GM18526 (cell line): ENCODE data around the gene SERPING1.

Source experiments
- POLR2A ChIP-seq: IDR thresholded peaks from 3 replicates; pipeline ENCODE4 v1.6.1; 2011; ENCODE audit not compliant: insufficient read length; ENCODE audit errors: extremely low read depth

Gene SERPING1

DNA sequence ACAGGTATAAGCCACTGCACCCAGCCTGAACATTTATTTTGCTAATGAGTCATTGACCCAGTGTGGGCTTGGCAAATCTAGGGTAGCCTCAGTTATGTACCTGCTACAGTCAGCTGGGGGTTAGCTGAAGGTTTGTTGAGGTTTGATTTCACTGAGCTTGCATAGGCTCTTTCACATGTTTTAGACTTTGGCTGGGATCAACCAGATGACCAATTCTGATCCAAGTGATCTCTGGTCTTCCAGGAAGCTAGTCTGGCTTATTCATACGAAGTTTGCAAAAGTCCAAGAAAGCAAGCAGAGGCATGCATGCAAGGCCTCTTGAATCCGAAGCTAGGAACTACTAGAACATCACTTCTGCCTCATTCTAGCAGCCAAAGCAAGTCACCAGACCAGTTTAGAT, 21.0 kb downstream of the SERPING1 start:
- TF ChIP-seq POLR2A, result no peak

DNA sequence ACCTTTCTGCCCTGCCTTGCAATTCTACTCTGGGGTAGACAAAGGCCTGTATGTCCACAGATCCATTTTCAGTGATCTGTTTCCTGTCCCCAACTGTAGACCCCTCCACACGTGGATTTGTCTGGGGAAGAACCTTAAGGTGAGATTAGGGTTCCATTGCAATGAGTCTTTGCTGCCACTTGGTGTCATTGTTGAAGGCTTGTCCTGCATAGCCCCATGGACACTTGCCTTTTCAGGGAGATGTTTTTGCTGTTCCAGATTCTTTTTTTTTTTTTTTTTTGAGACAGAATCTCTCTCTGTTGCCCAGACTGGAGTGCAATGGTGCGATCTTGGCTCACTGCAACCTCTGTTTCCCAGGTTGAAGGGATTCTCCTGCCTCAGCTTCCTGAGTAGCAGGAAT, 21.8 kb downstream of the SERPING1 start:
- no peak for TF ChIP-seq POLR2A

DNA sequence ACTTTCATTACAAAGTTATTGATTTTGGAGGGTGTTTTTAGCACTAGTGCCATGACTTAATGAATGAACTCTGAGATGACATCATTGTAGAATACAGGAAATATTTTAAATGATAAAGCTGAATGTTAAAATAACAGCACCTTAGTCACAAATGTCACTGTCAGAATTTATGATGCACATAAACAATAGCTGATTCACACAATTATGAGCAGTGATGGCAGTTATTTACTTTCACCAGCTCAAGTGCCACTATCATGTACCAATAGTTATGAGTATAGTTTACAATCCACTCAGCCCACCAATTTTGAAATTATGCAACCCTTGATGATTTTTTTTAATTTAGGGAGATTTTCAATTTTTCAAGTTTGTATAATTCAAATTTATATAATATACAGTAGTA, 23.0 kb downstream of the SERPING1 start:
- TF ChIP-seq POLR2A, result no peak

DNA sequence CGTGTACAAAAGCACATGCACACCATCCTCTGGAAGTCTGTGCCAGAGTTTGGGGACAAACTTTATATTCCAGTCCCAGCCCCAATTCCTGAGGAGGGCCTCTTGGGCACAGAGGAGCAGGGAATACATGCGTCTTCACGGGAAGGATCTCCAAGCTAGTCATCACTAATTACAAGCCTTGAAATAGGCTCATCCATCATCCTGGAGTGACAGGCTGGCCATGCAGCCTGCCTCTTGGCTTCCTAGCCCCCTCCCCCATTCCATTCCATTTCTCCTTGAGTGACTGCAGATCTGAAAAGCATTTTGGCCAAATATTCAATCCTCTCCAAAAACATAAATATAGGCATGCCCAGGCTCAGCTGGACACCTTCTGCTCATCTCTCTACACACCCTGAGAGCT, 24.8 kb downstream of the SERPING1 start:
- TF ChIP-seq POLR2A, result no peak

DNA sequence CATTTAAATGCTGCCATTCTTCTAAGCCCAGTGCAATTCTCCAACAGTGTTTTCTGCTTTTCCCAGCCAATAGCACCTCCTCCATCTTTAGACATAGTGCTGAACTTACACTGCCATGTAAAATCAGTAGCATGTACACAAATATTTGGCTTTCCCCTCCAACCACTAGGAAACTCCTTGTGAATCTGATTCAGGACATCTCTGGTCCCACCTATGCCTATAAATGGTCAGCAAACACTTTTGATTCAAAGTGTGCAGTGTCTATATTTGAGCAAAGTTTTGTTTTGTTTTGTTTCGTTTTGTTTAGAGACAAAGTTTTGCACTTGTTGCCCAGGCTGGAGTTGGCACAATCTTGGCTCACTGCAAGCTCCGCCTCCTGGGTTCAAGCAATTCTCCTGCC, 27.4 kb downstream of the SERPING1 start:
- no peak for TF ChIP-seq POLR2A

DNA sequence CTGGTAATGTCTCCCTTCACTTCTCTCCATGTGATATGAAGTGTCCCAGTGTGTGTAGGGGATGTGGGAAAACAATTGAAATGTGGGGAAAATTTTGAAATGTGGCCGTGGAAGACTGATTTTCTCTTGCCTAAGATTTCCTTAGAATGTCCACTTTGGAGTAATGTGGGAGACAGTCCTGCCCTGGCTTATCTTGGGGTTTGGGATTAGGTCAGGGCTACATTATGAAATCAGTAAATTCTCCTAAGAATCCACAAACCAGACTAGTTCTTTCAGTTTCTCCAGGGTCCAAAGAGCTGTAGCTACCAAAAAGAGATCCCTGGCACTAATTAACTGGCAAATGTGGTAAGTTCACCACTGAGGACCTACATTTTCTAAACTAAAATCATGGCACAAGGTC, 29.4 kb downstream of the SERPING1 start:
- no peak for TF ChIP-seq POLR2A

DNA sequence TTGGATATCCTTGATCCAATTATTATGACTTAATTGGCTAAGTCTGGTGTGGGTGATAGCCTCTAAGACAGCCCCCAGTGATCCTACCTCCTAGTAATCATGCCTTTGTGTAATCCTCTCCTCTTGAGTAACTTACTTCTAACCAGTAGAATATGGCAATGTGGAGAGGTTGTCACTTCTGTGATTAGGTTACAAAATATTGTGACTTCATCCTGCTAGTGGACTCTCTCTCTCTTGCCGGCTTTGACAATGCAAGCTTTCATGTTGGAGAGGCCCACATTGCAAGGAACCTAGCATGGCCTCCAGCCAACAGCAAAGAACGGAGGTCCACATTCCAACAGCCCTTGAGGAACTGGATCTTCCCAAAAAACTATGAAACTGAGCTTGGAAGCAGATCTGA, 32.7 kb downstream of the SERPING1 start:
- no peak for TF ChIP-seq POLR2A

DNA sequence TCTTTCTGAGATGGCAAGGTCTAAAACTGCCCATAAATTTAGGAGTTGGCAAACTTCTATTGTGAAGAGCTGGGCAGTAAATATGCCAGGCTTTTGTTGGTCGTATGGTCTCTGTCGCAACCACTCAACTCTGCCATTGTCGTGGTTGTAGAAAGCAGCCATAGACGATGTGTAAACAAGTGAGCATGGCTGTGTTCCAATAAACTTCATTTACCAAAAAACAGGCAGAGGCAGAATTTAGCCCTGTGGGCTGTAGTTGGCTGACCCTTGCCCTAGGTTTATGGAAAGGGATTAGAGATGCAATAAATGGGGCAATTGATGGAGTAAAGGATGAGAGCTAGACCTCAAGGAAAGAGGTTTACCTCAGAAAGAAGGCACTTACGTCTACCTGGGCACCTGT, 34.6 kb downstream of the SERPING1 start:
- TF ChIP-seq POLR2A, result no peak

DNA sequence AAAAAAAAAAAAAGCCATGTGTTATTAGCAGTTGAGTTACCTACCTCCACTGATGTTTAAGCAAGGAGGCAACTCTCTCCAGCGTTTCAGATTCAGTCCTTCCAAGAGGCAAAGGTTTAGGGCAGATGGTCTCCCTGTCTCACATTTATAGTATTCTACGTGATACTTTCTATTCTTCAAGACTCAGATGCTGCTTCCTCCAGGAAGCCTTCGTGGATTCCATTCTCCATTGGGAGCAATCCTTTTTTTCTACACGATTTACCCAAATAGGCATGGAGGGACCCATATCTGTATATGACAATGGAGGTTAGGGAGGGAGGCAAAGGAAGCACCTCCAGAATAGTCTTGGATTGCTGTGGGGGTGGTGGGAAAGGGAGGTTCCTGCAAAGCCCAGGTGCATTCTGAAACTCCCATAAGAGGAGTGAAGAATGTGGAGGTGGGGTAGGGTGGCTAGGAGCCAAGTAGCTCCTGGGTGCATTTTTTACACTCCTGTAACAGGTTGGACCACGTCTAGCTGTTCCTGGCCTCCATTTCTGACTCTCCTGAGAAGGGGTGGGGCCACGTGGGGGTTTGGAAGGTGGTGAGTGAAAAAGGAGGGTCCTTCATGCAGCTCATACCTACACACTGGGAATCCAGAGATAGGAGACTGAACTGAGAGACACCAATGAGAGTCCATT, 36.0 kb downstream of the SERPING1 start:
- TF ChIP-seq POLR2A, result no peak

DNA sequence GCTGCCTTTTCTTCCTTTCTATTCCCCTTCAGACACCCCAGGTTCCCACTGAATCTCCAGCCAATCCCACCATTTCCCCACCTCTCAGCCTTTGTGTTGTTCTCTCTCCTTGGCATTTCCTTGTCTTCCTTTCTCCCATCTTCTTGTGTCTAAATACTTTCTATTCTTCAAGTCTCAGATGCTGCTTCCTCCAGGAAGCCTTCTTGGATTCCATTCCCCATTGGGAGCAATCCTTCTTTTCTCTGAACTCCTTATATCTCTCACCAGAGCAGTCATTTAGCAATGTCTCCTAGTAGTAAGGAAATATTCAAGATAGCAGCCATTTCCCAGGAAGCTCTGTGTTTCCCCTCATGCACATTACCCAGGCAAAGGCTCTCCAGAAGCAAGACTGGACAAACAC, 36.8 kb downstream of the SERPING1 start:
- TF ChIP-seq POLR2A, result no peak

DNA sequence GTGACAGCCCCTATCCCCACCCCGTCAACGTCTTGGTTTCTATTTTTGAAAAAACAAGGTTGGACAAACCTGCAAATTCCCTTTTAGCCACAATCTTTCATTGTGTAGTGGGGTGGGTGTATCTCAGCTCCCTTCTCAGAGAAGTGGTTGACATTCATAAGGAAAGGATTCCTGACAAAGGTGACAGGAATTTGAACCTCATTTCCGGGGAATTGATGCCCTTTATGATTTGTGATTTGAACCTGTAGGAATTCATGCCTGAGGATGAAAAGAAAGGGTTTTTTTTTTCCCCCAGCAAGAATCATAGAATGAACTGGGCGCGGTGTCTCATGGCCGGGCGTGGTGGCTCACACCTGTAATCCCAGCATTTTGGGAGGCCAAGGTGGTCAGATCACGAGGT, 37.8 kb downstream of the SERPING1 start:
- no peak for TF ChIP-seq POLR2A

DNA sequence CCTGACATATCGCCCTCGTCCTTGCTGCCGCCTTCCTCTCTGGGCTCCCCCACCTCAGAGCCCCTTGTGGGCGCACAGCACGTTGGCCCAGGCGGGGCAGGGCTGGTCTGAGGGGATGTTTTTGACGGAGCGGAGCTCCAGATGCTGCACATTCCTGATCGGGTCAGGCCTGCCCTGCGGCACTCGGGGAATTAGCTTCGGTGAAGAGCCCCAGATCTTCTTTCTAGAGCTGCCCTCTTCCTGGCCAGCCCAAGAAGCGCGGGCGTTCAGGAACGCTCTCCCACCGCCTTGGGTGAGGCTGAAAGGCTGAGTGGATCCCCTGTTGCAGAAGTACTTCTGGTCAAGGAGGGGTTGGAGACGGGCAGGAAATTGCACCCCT, 40.1 kb downstream of the SERPING1 start:
- TF ChIP-seq POLR2A, result no peak

DNA sequence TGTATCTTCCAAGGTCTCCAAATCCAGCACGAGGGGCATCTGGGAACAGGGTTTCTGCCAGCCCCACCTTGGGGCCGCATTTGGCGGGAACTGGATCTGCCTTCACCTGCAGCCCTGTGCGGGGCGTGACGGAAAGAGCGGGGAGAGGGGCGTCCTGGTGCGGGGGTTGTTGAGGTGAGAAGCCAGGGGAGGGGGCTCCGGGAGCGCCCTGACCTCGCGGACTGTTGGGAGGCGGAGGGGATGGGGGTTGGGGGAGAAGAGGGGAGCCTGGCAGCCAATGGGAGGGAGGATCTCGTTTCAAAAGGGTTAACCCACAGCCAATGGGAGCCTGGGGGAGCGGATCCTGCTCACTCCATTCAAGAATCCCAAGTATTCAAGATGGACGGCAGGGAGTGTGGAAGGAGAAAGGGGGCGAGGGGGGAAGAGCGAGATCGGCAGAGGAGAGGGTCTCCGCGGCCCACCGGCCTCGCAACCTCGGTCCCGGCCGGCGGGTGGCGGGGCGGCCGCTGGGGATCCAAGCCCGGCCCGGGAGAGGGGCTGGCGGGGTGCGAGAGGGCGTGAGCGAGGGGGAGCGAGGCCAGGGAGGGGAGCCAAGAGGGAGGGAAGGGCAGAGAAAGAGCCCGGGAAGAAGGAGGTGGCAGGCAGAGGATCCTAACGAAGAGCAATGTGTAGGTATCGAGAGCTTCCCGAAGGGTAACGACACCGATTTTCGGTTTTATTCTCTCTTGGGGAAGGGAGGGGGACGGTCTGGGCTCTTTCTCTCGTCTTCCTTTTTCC, 40.7 kb downstream of the SERPING1 start:
- TF ChIP-seq POLR2A, result no peak

DNA sequence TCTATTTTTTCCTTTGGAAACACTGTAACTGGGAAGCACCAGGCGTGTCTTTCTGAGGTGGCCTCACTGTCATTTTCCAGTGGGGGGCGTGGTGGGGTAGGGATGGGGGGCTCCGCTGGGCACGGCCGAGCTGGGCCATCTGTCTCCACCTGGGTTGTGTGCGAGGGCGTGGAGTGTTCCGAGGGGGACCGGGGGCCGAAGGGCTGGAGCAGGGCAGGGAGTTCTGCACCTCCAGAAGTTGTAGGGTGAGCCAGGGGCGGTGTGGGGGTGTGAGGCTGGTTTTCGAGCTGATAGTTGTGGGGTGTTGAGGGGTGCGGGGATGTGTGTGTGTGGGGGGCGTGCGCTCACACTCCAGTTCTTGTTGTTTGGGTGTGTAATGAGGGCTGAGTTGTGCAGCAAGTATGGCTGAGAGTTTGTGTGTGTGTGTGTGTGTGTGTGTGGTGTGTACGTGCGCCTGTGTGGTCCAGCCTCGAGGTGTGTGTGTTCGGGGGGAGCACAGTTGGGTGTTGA, 41.4 kb downstream of the SERPING1 start:
- TF ChIP-seq POLR2A, result no peak

DNA sequence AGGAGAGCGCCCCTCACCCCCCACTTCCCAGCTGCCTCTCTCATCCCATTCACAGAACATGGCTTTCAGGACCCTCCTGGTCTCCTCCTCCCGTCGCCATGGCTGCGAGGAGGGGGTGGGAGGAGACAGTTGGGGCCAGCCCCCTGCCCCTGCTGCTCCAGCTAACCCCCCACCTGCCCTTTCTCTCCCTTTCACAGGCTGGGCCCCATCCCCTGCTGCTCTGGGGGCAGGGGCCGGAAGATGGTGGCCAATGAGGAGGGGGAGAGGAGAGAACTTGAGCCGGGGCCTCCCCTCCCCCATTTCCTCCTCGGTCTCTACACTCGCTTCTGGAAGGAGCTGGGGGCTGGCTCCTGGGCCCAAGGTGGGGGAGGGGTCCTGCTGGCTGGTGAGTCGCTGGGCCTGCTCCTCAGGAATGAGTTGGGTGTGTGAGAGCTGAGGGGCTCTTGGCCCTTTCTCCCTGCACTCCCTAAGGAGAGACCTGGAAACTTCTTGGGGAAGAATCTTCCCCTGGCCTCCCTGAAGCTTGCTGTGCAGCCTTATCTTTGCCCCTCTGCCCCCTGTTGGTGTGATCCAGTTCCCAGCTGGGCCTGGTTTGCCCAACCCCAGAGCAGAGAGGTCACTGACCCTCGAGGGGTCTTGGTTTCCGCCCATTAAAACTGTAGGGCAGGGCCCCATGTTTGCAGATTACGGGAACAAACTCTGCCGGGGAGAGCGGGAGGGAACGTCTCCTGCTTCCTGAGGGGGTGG, 42.0 kb downstream of the SERPING1 start:
- no peak for TF ChIP-seq POLR2A
